GM23338 (cell line): ENCODE measurements around the gene RABGAP1L. TPM values are rescaled to one million over a fixed set of nuclear protein-coding genes. Genes with fewer than 3 reads are reported as not detected.

ENCODE experiments used
- ATAC-seq: fragments of 200-7000 bp; cut with Tn5 transposase; 3 replicates; pipeline ENCODE4 v1.9.1; 2020
- DNase-seq: peaks from one replicate; pipeline ENCODE4 v3.0.0-alpha.2; 2015; ENCODE audit warnings: low spot score
- H2AFZ ChIP-seq: fragments of 200-600 bp; sonication (generic); 2 replicates; pipeline ENCODE4 v1.8.0; 2016; ENCODE audit warnings: antibody characterized with exemption, mild to moderate bottlenecking, moderate library complexity
- H3F3A ChIP-seq: fragments of 200-600 bp; sonication (generic); replicated peaks from 2 replicates; pipeline ENCODE4 v1.8.0; 2017; ENCODE audit warnings: antibody characterized with exemption, mixed run types, low read depth
- H3K27ac ChIP-seq: fragments of 200-600 bp; sonication (generic); 2 replicates; pipeline ENCODE4 v1.6.1; 2016; ENCODE audit warnings: low read depth
- H3K27me3 ChIP-seq: fragments of 200-600 bp; sonication (generic); 2 replicates; pipeline ENCODE4 v1.8.0; 2016; ENCODE audit warnings: mild to moderate bottlenecking, mixed run types, moderate library complexity; ENCODE audit not compliant: insufficient read depth
- H3K36me3 ChIP-seq: fragments of 200-600 bp; sonication (generic); 2 replicates; pipeline ENCODE4 v1.8.0; 2016; ENCODE audit warnings: mild to moderate bottlenecking; ENCODE audit not compliant: insufficient read depth
- H3K4me1 ChIP-seq: fragments of 200-600 bp; sonication (generic); 2 replicates; pipeline ENCODE4 v1.8.0; 2016; ENCODE audit warnings: mild to moderate bottlenecking, moderate library complexity; ENCODE audit not compliant: insufficient read depth
- H3K4me2 ChIP-seq: fragments of 200-600 bp; sonication (generic); 2 replicates; pipeline ENCODE4 v1.7.1; 2017; ENCODE audit warnings: mixed run types
- H3K4me3 ChIP-seq: fragments of 200-600 bp; sonication (generic); 2 replicates; pipeline ENCODE4 v1.6.1; 2016; ENCODE audit warnings: mixed run types
- H3K79me2 ChIP-seq: fragments of 200-600 bp; sonication (generic); replicated peaks from 2 replicates; pipeline ENCODE4 v1.8.0; 2017; ENCODE audit warnings: mild to moderate bottlenecking; ENCODE audit not compliant: insufficient read depth
- H3K9me2 ChIP-seq: fragments of 200-600 bp; sonication (generic); 2 replicates; pipeline ENCODE4 v1.8.0; 2017; ENCODE audit not compliant: insufficient read depth
- H4K20me1 ChIP-seq: fragments of 200-600 bp; sonication (generic); replicated peaks from 2 replicates; pipeline ENCODE4 v1.8.0; 2017; ENCODE audit warnings: mild to moderate bottlenecking; ENCODE audit not compliant: insufficient read depth
- H3K27ac Mint-ChIP-seq: 2 replicates; pipeline ENCODE4 v1.8.0; 2020; ENCODE audit warnings: inconsistent platforms, mild to moderate bottlenecking, moderate library complexity, mixed read lengths
- H3K27me3 Mint-ChIP-seq: 3 replicates; pipeline ENCODE4 v1.8.0; 2022; ENCODE audit warnings: low read depth, mild to moderate bottlenecking, moderate library complexity, mixed read lengths, inconsistent platforms; ENCODE audit not compliant: insufficient read depth, poor library complexity
- H3K36me3 Mint-ChIP-seq: 3 replicates; pipeline ENCODE4 v1.8.0; 2021; ENCODE audit warnings: low read depth, mild to moderate bottlenecking, inconsistent platforms, moderate library complexity, mixed read lengths
- H3K4me1 Mint-ChIP-seq: 3 replicates; pipeline ENCODE4 v1.8.0; 2020; ENCODE audit warnings: mild to moderate bottlenecking, inconsistent platforms, mixed read lengths
- H3K4me3 Mint-ChIP-seq: 3 replicates; pipeline ENCODE4 v1.8.0; 2021; ENCODE audit warnings: moderate library complexity, mild to moderate bottlenecking, inconsistent platforms, mixed read lengths
- H3K9me3 Mint-ChIP-seq: 3 replicates; pipeline ENCODE4 v1.8.0; 2020; ENCODE audit warnings: moderate library complexity, mild to moderate bottlenecking, inconsistent platforms, mixed read lengths
- CREB1 ChIP-seq: fragments of 250-450 bp; sonication (Bioruptor Pico); IDR thresholded peaks from 2 replicates; pipeline ENCODE4 v1.5.0; 2020; ENCODE audit warnings: low read depth, mild to moderate bottlenecking, moderate library complexity
- EZH2 ChIP-seq: fragments of 200-600 bp; sonication (generic); IDR thresholded peaks from one replicate; pipeline ENCODE4 v1.8.0; 2017; ENCODE audit warnings: antibody characterized with exemption, mild to moderate bottlenecking, low read depth; ENCODE audit not compliant: unreplicated experiment
- EZH2phosphoT487 ChIP-seq: fragments of 200-600 bp; sonication (generic); IDR thresholded peaks from one replicate; pipeline ENCODE4 v1.8.1; 2018; ENCODE audit warnings: antibody characterized with exemption; ENCODE audit not compliant: unreplicated experiment
- JUNB ChIP-seq: IDR thresholded peaks from one replicate; pipeline ENCODE4 v1.6.1; 2016; ENCODE audit warnings: antibody characterized with exemption; ENCODE audit not compliant: unreplicated experiment
- NANOG ChIP-seq: IDR thresholded peaks from 2 replicates; pipeline ENCODE4 v1.6.1; 2016; ENCODE audit warnings: antibody characterized with exemption, borderline replicate concordance
- POLR2AphosphoS5 ChIP-seq: IDR thresholded peaks from 2 replicates; pipeline ENCODE4 v1.6.1; 2016; ENCODE audit warnings: antibody characterized with exemption, low read depth
- STAT1 ChIP-seq: IDR thresholded peaks from one replicate; pipeline ENCODE4 v1.6.1; 2016; ENCODE audit warnings: antibody characterized with exemption; ENCODE audit not compliant: unreplicated experiment
- ZNF114 ChIP-seq: fragments of 250-450 bp; sonication (Bioruptor Pico); IDR thresholded peaks from 2 replicates; pipeline ENCODE4 v1.5.0; 2020; ENCODE audit warnings: mild to moderate bottlenecking, moderate library complexity
- polyA plus RNA-seq: library from polyadenylated mRNA; unstranded; fragments of >200 nt; fragmentation: Nextera tagmentation; extraction: Ambion mirVana; gene quantifications from 2 replicates; pipeline ENCODE4 v1.2.1, GENCODE V29; 2016
- total RNA-seq: library from RNA; depleted of rRNA; stranded (reverse); fragments of >200 nt; shearing (Covaris generic); gene quantifications from 2 replicates; pipeline ENCODE4 v1.2.3, GENCODE V29; 2014
- TF ChIP-seq, protein P1 (sequence below): IDR thresholded peaks from one replicate; pipeline ENCODE4 v1.6.1; 2018; ENCODE audit warnings: antibody characterized with exemption; ENCODE audit not compliant: unreplicated experiment
- TF ChIP-seq, protein P2 (sequence below): IDR thresholded peaks from 2 replicates; pipeline ENCODE4 v1.6.1; 2016; ENCODE audit warnings: antibody characterized with exemption
- TF ChIP-seq, protein P3 (sequence below), 2 experiments: fragments of 200-600 bp in 1 of 2; sonication (generic) in 1 of 2; conservative IDR thresholded peaks; 2 replicates each; pipeline versions ENCODE4 v1.5.1 to v1.6.1; 2016 to 2017; ENCODE audit warnings: antibody characterized with exemption in 2 of 2, low read depth in 2 of 2, mild to moderate bottlenecking in 2 of 2, moderate library complexity in 1 of 2

The RABGAP1L gene
- total and polyA plus RNA-seq, 2 experiments from 2014 or later: 83.2 to 136 TPM

DNA sequence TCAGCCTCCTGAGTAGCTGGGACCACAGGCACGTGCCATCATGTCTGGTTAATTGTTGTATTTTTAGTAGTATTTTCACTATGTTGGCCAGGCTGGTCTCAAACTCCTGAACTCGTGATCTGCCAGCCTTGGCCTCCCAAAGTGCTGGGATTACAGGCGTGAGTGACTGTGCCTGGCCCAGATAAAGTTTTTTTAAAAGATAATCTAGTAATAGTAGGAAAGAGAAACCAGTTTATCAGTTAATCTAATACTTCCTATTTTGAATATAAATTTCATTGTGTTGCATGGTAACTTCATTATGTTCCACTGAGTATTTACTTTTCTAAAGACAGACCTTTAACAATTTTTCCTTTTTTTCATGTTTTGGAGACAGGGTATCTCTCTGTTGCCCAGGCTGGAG lies 10.0 kb downstream of the RABGAP1L start (continued):
- TF ChIP-seq, protein P1, sequence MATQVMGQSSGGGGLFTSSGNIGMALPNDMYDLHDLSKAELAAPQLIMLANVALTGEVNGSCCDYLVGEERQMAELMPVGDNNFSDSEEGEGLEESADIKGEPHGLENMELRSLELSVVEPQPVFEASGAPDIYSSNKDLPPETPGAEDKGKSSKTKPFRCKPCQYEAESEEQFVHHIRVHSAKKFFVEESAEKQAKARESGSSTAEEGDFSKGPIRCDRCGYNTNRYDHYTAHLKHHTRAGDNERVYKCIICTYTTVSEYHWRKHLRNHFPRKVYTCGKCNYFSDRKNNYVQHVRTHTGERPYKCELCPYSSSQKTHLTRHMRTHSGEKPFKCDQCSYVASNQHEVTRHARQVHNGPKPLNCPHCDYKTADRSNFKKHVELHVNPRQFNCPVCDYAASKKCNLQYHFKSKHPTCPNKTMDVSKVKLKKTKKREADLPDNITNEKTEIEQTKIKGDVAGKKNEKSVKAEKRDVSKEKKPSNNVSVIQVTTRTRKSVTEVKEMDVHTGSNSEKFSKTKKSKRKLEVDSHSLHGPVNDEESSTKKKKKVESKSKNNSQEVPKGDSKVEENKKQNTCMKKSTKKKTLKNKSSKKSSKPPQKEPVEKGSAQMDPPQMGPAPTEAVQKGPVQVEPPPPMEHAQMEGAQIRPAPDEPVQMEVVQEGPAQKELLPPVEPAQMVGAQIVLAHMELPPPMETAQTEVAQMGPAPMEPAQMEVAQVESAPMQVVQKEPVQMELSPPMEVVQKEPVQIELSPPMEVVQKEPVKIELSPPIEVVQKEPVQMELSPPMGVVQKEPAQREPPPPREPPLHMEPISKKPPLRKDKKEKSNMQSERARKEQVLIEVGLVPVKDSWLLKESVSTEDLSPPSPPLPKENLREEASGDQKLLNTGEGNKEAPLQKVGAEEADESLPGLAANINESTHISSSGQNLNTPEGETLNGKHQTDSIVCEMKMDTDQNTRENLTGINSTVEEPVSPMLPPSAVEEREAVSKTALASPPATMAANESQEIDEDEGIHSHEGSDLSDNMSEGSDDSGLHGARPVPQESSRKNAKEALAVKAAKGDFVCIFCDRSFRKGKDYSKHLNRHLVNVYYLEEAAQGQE: no peak
- TF ChIP-seq ZNF114 (CRISPR knock-in tag) (no peak), NANOG (no peak), POLR2AphosphoS5 (no peak), STAT1 (no peak)
- TF ChIP-seq, protein P2, sequence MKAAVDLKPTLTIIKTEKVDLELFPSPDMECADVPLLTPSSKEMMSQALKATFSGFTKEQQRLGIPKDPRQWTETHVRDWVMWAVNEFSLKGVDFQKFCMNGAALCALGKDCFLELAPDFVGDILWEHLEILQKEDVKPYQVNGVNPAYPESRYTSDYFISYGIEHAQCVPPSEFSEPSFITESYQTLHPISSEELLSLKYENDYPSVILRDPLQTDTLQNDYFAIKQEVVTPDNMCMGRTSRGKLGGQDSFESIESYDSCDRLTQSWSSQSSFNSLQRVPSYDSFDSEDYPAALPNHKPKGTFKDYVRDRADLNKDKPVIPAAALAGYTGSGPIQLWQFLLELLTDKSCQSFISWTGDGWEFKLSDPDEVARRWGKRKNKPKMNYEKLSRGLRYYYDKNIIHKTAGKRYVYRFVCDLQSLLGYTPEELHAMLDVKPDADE: no peak
- TF ChIP-seq, protein P3, sequence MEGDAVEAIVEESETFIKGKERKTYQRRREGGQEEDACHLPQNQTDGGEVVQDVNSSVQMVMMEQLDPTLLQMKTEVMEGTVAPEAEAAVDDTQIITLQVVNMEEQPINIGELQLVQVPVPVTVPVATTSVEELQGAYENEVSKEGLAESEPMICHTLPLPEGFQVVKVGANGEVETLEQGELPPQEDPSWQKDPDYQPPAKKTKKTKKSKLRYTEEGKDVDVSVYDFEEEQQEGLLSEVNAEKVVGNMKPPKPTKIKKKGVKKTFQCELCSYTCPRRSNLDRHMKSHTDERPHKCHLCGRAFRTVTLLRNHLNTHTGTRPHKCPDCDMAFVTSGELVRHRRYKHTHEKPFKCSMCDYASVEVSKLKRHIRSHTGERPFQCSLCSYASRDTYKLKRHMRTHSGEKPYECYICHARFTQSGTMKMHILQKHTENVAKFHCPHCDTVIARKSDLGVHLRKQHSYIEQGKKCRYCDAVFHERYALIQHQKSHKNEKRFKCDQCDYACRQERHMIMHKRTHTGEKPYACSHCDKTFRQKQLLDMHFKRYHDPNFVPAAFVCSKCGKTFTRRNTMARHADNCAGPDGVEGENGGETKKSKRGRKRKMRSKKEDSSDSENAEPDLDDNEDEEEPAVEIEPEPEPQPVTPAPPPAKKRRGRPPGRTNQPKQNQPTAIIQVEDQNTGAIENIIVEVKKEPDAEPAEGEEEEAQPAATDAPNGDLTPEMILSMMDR (conservative IDR thresholded peaks at IDR 0.05; ENCODE audit: low read depth in 2 of 2): no peak

DNA sequence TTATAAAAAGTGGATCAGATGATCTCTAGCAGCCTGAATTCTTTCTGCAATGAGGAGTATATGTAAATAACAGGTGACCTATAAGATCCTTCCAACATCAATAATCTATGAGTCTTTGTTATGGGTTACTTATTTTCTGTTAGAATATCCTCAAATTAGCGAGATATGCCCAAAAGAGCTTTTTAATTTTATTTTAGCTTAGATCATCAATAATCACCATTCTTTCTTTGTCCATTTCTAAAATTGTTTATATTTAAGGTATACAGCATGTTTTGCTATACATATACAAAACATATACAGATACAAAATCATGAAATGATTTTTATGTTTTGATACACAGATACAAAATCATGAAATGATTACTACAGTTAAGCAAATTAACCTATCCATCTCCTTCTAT lies 11.8 kb downstream of the RABGAP1L start:
- Mint-ChIP-seq H3K4me1 (peaks cover 3% of the 10 kb centered on the region; the same call in 2 of the 3 replicates), H3K9me3 (no peaks in the 10 kb centered on the region), H3K4me3 (no peak overlapping the region), H3K36me3 (no peaks in the 10 kb centered on the region), H3K27me3 (peaks cover 2% of the 10 kb centered on the region), H3K27ac (no peak overlapping the region)
- H3K4me1 ChIP-seq: no peaks in the 10 kb centered on the region
- no peak overlapping the region for H3K27ac ChIP-seq
- no peaks in the 10 kb centered on the region for H3K27me3 ChIP-seq
- H3K4me2 ChIP-seq: no peak overlapping the region
- no peaks in the 10 kb centered on the region; the same call in 1 of the 2 replicates for H4K20me1 ChIP-seq
- no peak for ATAC-seq
- no peaks in the 10 kb centered on the region for H3K36me3 ChIP-seq
- H3K9me2 ChIP-seq: no peaks in the 10 kb centered on the region
- DNase-seq: no peak
- H3K4me3 ChIP-seq: no peak overlapping the region
- no peak overlapping the region for H2AFZ ChIP-seq
- H3F3A ChIP-seq: no peaks in the 10 kb centered on the region
- peaks cover 45% of the 10 kb centered on the region for H3K79me2 ChIP-seq
- TF ChIP-seq, protein P1: no peak
- no peak for TF ChIP-seq EZH2
- no peak for TF ChIP-seq JUNB
- no peak for TF ChIP-seq STAT1
- TF ChIP-seq, protein P2: no peak
- no peak for TF ChIP-seq EZH2phosphoT487
- TF ChIP-seq ZNF114 (CRISPR knock-in tag): no peak
- TF ChIP-seq, protein P3 (conservative IDR thresholded peaks at IDR 0.05; ENCODE audit: low read depth in 2 of 2): no peak
- TF ChIP-seq NANOG: no peak
- TF ChIP-seq CREB1: no peak
